C4-2B (cell line): Measurements from ENCODE around the gene SYPL1.

Source experiments
- H3K27ac ChIP-seq: fragments of 450-650 bp; 2 replicates; pipeline ENCODE4 v1.5.1; 2017
- CTCF ChIP-seq: fragments of 450-650 bp; conservative IDR thresholded peaks from 2 replicates; pipeline ENCODE4 v1.5.1; 2017; ENCODE audit warnings: mild to moderate bottlenecking
- ZFX ChIP-seq: fragments of 450-650 bp; IDR thresholded peaks from 2 replicates; pipeline ENCODE4 v1.6.1; 2017

The SYPL1 gene

GRCh38 chr7:106100863-106101629 lies 11.1 kb downstream of the SYPL1 start:
- TF ChIP-seq CTCF (no peak), ZFX (no peak)
- no peak overlapping the region for H3K27ac ChIP-seq

GRCh38 chr7:106099539-106099938 lies 12.6 kb downstream of the SYPL1 start:
- no peak for TF ChIP-seq ZFX
- no peak for TF ChIP-seq CTCF
- H3K27ac ChIP-seq, result no peak overlapping the region

- no peak overlapping the region for H3K27ac ChIP-seq
- no peak for TF ChIP-seq CTCF
- no peak for TF ChIP-seq ZFX
Measured at GRCh38 chr7:106098889-106099288, 13.2 kb downstream of the SYPL1 start.

GRCh38 chr7:106095634-106096033 lies 16.5 kb downstream of the SYPL1 start:
- TF ChIP-seq ZFX, result no peak
- no peak for TF ChIP-seq CTCF

GRCh38 chr7:106094780-106095179 lies 17.3 kb downstream of the SYPL1 start:
- no peak overlapping the region for H3K27ac ChIP-seq

More at GRCh38 chr7:106095634-106096033, 16.5 kb downstream of the SYPL1 start:
- no peak overlapping the region for H3K27ac ChIP-seq

GRCh38 chr7:106092204-106092603 lies 19.9 kb downstream of the SYPL1 start:
- no peak overlapping the region for H3K27ac ChIP-seq
- no peak for TF ChIP-seq ZFX
- no peak for TF ChIP-seq CTCF

More at GRCh38 chr7:106094780-106095179, 17.3 kb downstream of the SYPL1 start:
- TF ChIP-seq CTCF, result no peak
- no peak for TF ChIP-seq ZFX

GRCh38 chr7:106089647-106090046 lies 22.5 kb downstream of the SYPL1 start:
- H3K27ac ChIP-seq, result no peak overlapping the region
- TF ChIP-seq CTCF, result no peak
- TF ChIP-seq ZFX, result no peak
